Smooth muscle cell (in vitro differentiated cells): Measurements from ENCODE around the gene MYEOV. TPM values are rescaled to one million over a fixed set of nuclear protein-coding genes. Genes with fewer than 3 reads are reported as not detected.

Experiments
- DNase-seq: peaks from one replicate; lab custom pipeline; 2025; ENCODE audit not compliant: unreplicated experiment; lab: John Stamatoyannopoulos, UW
- H2AFZ ChIP-seq: fragments of 200-600 bp; sonication (generic); 2 replicates; pipeline ENCODE4 v1.6.0; 2016; ENCODE audit warnings: antibody characterized with exemption, low read depth, mild to moderate bottlenecking
- H3F3A ChIP-seq: fragments of 200-600 bp; sonication (generic); 2 replicates; pipeline ENCODE4 v1.6.0; 2017; ENCODE audit warnings: antibody characterized with exemption, low read depth
- H3K27ac ChIP-seq: fragments of 200-600 bp; sonication (generic); 2 replicates; pipeline ENCODE4 v1.5.1; 2016; ENCODE audit warnings: low read depth, mild to moderate bottlenecking
- H3K27me3 ChIP-seq: fragments of 200-600 bp; sonication (generic); 2 replicates; pipeline ENCODE4 v1.6.1; 2016; ENCODE audit warnings: low read depth, mild to moderate bottlenecking
- H3K36me3 ChIP-seq: fragments of 200-600 bp; sonication (generic); 2 replicates; pipeline ENCODE4 v1.5.1; 2016; ENCODE audit warnings: low read depth
- H3K4me1 ChIP-seq: fragments of 200-600 bp; sonication (generic); 2 replicates; pipeline ENCODE4 v1.5.1; 2016; ENCODE audit warnings: low read depth
- H3K4me2 ChIP-seq: fragments of 200-600 bp; sonication (generic); 2 replicates; pipeline ENCODE4 v1.6.0; 2016; ENCODE audit warnings: mild to moderate bottlenecking
- H3K4me3 ChIP-seq: fragments of 200-600 bp; sonication (generic); 2 replicates; pipeline ENCODE4 v1.5.1; 2016; ENCODE audit warnings: mild to moderate bottlenecking
- H3K79me2 ChIP-seq: fragments of 200-600 bp; sonication (generic); 2 replicates; pipeline ENCODE4 v1.6.0; 2016; ENCODE audit warnings: low read depth, mild to moderate bottlenecking
- H3K9ac ChIP-seq: fragments of 200-600 bp; sonication (generic); 2 replicates; pipeline ENCODE4 v1.6.0; 2016; ENCODE audit warnings: low read depth
- H3K9me3 ChIP-seq: fragments of 200-600 bp; sonication (generic); replicated peaks from 2 replicates; pipeline ENCODE4 v1.5.1; 2016; ENCODE audit warnings: low read depth
- H4K20me1 ChIP-seq: fragments of 200-600 bp; sonication (generic); 2 replicates; pipeline ENCODE4 v1.6.0; 2016; ENCODE audit warnings: low read depth
- WGBS: methylation state at CpG from one replicate; pipeline ENCODE4 v1.1.7; 2016; ENCODE audit warnings: low lambda C conversion rate; 5-methylcytosine and 5-hydroxymethylcytosine counted together
- polyA plus RNA-seq: library from polyadenylated mRNA; unstranded; fragments of >200 nt; fragmentation: Nextera tagmentation; extraction: Ambion mirVana; gene quantifications from 2 replicates; pipeline ENCODE4 v1.2.1, GENCODE V29; 2016
- total RNA-seq: library from RNA; depleted of rRNA; stranded (reverse); fragments of >200 nt; gene quantifications from 2 replicates; pipeline ENCODE4 v1.2.3, GENCODE V29; 2014
- TF ChIP-seq, protein P1 (sequence below): fragments of 200-600 bp; sonication (generic); IDR thresholded peaks from 2 replicates; pipeline ENCODE4 v1.5.1; 2017; ENCODE audit warnings: borderline replicate concordance, mild to moderate bottlenecking, antibody characterized with exemption; ENCODE audit not compliant: insufficient read depth, poor library complexity, severe bottlenecking

Gene MYEOV
- total and polyA plus RNA-seq, 2 experiments from 2014 or later = 1.1 TPM; not detected in 1

DNA sequence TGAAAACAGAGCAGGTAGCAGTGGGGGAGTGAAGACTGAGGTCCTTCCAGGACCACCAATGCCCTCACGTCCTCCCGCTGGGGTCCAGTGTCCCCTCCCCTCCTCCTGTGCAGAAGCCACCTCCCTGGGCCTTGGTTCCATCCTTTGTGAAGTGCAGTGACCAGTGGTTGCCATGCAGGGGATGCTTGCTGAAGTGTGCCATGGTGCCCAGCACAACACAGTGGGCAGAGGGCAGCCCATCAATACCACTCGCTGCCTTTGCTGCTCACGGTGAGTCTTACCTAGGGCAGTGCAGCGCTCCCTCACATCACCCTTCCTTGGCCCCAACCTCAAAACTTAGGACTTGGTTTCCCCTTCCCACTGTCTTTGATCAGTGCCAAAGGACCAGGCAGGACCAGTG, 12.9 kb downstream of the MYEOV start:
- H3K4me3 ChIP-seq = no peak overlapping the region
- no peaks in the 10 kb centered on the region for H3K27me3 ChIP-seq
- H3F3A ChIP-seq = peaks cover 2% of the 10 kb centered on the region
- WGBS = 94% methylated on average over 5 of the region's 5 CpGs
- H3K27ac ChIP-seq = no peak overlapping the region
- no peak overlapping the region for H3K9ac ChIP-seq
- H2AFZ ChIP-seq = no peak overlapping the region
- H3K36me3 ChIP-seq = no peaks in the 10 kb centered on the region
- no peaks in the 10 kb centered on the region for H4K20me1 ChIP-seq
- H3K4me1 ChIP-seq = peaks cover 6% of the 10 kb centered on the region
- H3K79me2 ChIP-seq = no peaks in the 10 kb centered on the region
- DNase-seq = no peak
- H3K9me3 ChIP-seq = no peaks in the 10 kb centered on the region
- H3K4me2 ChIP-seq = no peak overlapping the region
- TF ChIP-seq, protein P1, sequence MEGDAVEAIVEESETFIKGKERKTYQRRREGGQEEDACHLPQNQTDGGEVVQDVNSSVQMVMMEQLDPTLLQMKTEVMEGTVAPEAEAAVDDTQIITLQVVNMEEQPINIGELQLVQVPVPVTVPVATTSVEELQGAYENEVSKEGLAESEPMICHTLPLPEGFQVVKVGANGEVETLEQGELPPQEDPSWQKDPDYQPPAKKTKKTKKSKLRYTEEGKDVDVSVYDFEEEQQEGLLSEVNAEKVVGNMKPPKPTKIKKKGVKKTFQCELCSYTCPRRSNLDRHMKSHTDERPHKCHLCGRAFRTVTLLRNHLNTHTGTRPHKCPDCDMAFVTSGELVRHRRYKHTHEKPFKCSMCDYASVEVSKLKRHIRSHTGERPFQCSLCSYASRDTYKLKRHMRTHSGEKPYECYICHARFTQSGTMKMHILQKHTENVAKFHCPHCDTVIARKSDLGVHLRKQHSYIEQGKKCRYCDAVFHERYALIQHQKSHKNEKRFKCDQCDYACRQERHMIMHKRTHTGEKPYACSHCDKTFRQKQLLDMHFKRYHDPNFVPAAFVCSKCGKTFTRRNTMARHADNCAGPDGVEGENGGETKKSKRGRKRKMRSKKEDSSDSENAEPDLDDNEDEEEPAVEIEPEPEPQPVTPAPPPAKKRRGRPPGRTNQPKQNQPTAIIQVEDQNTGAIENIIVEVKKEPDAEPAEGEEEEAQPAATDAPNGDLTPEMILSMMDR = no peak

DNA sequence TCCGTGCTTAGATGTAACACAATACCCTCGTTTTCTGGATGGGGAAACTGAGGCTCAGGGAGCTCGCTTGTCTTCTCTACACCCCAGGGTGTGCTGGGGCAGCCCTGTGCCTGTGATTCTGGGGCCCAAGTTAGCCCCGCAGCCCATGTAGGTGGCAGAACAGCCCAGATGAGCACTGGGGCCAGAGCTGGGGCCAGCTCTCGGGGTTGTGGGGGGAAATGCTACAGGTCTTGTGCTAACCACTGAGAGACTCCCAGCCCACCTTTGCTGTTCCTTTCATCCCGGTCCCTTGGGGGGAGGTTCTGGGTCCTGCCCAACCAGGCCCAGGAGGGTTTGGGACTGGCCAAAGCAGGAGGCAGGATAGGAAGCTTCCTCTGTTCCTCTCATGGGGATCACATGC, 13.5 kb downstream of the MYEOV start:
- H3K4me1 ChIP-seq = no peaks in the 10 kb centered on the region

GRCh38 chr11:69307871-69308431, 14.0 kb downstream of the MYEOV start:
- H3K4me2 ChIP-seq = no peak overlapping the region
- TF ChIP-seq, protein P1 = no peak
- no peaks in the 10 kb centered on the region for H3F3A ChIP-seq
- no peaks in the 10 kb centered on the region for H3K79me2 ChIP-seq
- H3K9me3 ChIP-seq = no peaks in the 10 kb centered on the region
- no peaks in the 10 kb centered on the region for H4K20me1 ChIP-seq
- H2AFZ ChIP-seq = no peak overlapping the region
- H3K36me3 ChIP-seq = no peaks in the 10 kb centered on the region
- no peak overlapping the region for H3K9ac ChIP-seq
- no peaks in the 10 kb centered on the region for H3K4me1 ChIP-seq
- no peak overlapping the region for H3K4me3 ChIP-seq
- H3K27me3 ChIP-seq = no peaks in the 10 kb centered on the region
- no peak for DNase-seq
- WGBS = 89% methylated on average over 12 of the region's 12 CpGs
- H3K27ac ChIP-seq = no peak overlapping the region

More for the DNA sequence above, 13.5 kb downstream of the MYEOV start:
- 92% methylated on average over 6 of the region's 6 CpGs for WGBS
- no peaks in the 10 kb centered on the region for H3K36me3 ChIP-seq
- H4K20me1 ChIP-seq = no peaks in the 10 kb centered on the region
- H3K27me3 ChIP-seq = no peaks in the 10 kb centered on the region
- H3K9me3 ChIP-seq = no peaks in the 10 kb centered on the region
- DNase-seq = no peak
- no peak overlapping the region for H2AFZ ChIP-seq
- TF ChIP-seq, protein P1 = no peak
- H3K4me3 ChIP-seq = no peak overlapping the region
- H3K79me2 ChIP-seq = no peaks in the 10 kb centered on the region
- H3K4me2 ChIP-seq = no peak overlapping the region
- H3K27ac ChIP-seq = no peak overlapping the region
- H3K9ac ChIP-seq = no peak overlapping the region
- H3F3A ChIP-seq = no peaks in the 10 kb centered on the region

GRCh38 chr11:69308491-69308911, 14.5 kb downstream of the MYEOV start:
- Histone ChIP-seq H3K36me3 (no peaks in the 10 kb centered on the region), H3K27me3 (no peaks in the 10 kb centered on the region), H3K9ac (no peak overlapping the region), H2AFZ (no peak overlapping the region), H3K9me3 (no peaks in the 10 kb centered on the region), H3K79me2 (no peaks in the 10 kb centered on the region), H3K27ac (no peak overlapping the region), H4K20me1 (no peaks in the 10 kb centered on the region), H3K4me1 (no peaks in the 10 kb centered on the region), H3F3A (no peaks in the 10 kb centered on the region), H3K4me2 (no peak overlapping the region), H3K4me3 (no peak overlapping the region)
- TF ChIP-seq, protein P1 = no peak
- 97% methylated on average over 9 of the region's 9 CpGs for WGBS
- DNase-seq = no peak
